SJCRH30 (cell line): ENCODE measurements around the gene LRRC1. TPM values are rescaled to one million over a fixed set of nuclear protein-coding genes. Genes with fewer than 3 reads are reported as not detected.

Experiments
- DNase-seq, 2 experiments: peaks; one replicate each; pipeline ENCODE4 v3.0.0-alpha.2; 2015 to 2020
- H3K27ac ChIP-seq: fragments of 250-450 bp; sonication (Bioruptor Pico); 2 replicates; pipeline ENCODE4 v1.5.1; 2020; ENCODE audit warnings: mild to moderate bottlenecking, moderate library complexity
- H3K27me3 ChIP-seq: fragments of 250-450 bp; sonication (Bioruptor Pico); 2 replicates; pipeline ENCODE4 v1.5.1; 2020; ENCODE audit warnings: mild to moderate bottlenecking, moderate library complexity
- H3K36me3 ChIP-seq: fragments of 250-450 bp; sonication (Bioruptor Pico); 2 replicates; pipeline ENCODE4 v1.5.1; 2020; ENCODE audit warnings: mild to moderate bottlenecking, moderate library complexity
- H3K4me1 ChIP-seq: fragments of 250-450 bp; sonication (Bioruptor Pico); 2 replicates; pipeline ENCODE4 v1.5.1; 2020; ENCODE audit warnings: mild to moderate bottlenecking, moderate library complexity
- H3K4me3 ChIP-seq: fragments of 250-450 bp; sonication (Bioruptor Pico); 2 replicates; pipeline ENCODE4 v1.5.1; 2020; ENCODE audit warnings: mild to moderate bottlenecking, moderate library complexity
- H3K9me3 ChIP-seq: fragments of 250-450 bp; sonication (Bioruptor Pico); replicated peaks from 2 replicates; pipeline ENCODE4 v1.5.1; 2020; ENCODE audit warnings: mild to moderate bottlenecking, moderate library complexity
- total RNA-seq: library from RNA; depleted of rRNA; stranded (reverse); fragments of >200 nt; shearing (Covaris generic); gene quantifications from 2 replicates; pipeline ENCODE4 v1.2.3, GENCODE V29; 2014

LRRC1 gene
- total RNA-seq, 1 experiment from 2014 or later: 7.4 TPM

GRCh38 chr6:53937461-53937860 is 142.7 kb downstream of the LRRC1 start:
- Histone ChIP-seq H3K4me3 (no peak overlapping the region), H3K4me1 (no peaks in the 10 kb centered on the region), H3K27me3 (no peaks in the 10 kb centered on the region), H3K9me3 (no peaks in the 10 kb centered on the region), H3K27ac (no peak overlapping the region), H3K36me3 (no peaks in the 10 kb centered on the region)
- no peak for DNase-seq

DNA sequence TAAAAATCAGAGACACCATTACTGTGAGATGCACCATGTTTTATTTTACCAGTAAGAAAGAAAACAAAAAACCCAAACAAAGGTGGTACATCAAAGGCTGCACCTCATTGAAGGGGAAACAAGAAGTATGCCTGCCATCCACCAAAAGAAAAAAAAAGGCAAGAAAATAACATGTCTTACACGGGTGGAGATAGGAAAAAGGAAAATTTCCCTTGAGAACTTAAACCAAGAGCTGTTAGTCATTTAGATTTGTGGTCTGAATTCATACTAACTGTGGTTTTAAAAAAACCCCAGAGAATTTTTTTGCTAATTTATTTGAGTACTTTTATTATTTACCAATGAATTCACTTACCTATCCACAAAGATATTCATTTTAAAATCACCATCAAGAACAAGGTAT is 144.0 kb downstream of the LRRC1 start:
- H3K36me3 ChIP-seq: no peaks in the 10 kb centered on the region
- H3K27ac ChIP-seq: no peak overlapping the region
- DNase-seq: no peak
- H3K27me3 ChIP-seq: no peaks in the 10 kb centered on the region
- H3K4me3 ChIP-seq: no peak overlapping the region
- H3K9me3 ChIP-seq: no peaks in the 10 kb centered on the region
- H3K4me1 ChIP-seq: no peaks in the 10 kb centered on the region

- Histone ChIP-seq H3K27me3 (no peaks in the 10 kb centered on the region), H3K4me3 (no peak overlapping the region)
- DNase-seq: no peak
These were observed 145.0 kb downstream of the LRRC1 start for GRCh38 chr6:53939830-53940229.

GRCh38 chr6:53943395-53943794 is 148.6 kb downstream of the LRRC1 start:
- no peaks in the 10 kb centered on the region for H3K27me3 ChIP-seq
- no peaks in the 10 kb centered on the region for H3K36me3 ChIP-seq
- H3K4me1 ChIP-seq: no peaks in the 10 kb centered on the region
- H3K9me3 ChIP-seq: no peaks in the 10 kb centered on the region
- H3K4me3 ChIP-seq: no peak overlapping the region
- no peak overlapping the region for H3K27ac ChIP-seq
- no peak for DNase-seq

More at GRCh38 chr6:53939830-53940229, 145.0 kb downstream of the LRRC1 start:
- no peak overlapping the region for H3K27ac ChIP-seq
- H3K36me3 ChIP-seq: no peaks in the 10 kb centered on the region
- H3K9me3 ChIP-seq: no peaks in the 10 kb centered on the region
- H3K4me1 ChIP-seq: no peaks in the 10 kb centered on the region

- no peak overlapping the region for H3K27ac ChIP-seq
- DNase-seq: no peak
- H3K9me3 ChIP-seq: no peaks in the 10 kb centered on the region
- H3K4me1 ChIP-seq: no peaks in the 10 kb centered on the region
- no peaks in the 10 kb centered on the region for H3K36me3 ChIP-seq
- no peaks in the 10 kb centered on the region for H3K27me3 ChIP-seq
- H3K4me3 ChIP-seq: no peak overlapping the region
These were observed 149.3 kb downstream of the LRRC1 start for GRCh38 chr6:53944091-53944490.

GRCh38 chr6:53944543-53944942 is 149.7 kb downstream of the LRRC1 start:
- no peak for DNase-seq
- Histone ChIP-seq H3K36me3 (no peaks in the 10 kb centered on the region), H3K9me3 (no peaks in the 10 kb centered on the region), H3K27me3 (no peaks in the 10 kb centered on the region), H3K27ac (no peak overlapping the region), H3K4me3 (no peak overlapping the region), H3K4me1 (no peaks in the 10 kb centered on the region)

DNA sequence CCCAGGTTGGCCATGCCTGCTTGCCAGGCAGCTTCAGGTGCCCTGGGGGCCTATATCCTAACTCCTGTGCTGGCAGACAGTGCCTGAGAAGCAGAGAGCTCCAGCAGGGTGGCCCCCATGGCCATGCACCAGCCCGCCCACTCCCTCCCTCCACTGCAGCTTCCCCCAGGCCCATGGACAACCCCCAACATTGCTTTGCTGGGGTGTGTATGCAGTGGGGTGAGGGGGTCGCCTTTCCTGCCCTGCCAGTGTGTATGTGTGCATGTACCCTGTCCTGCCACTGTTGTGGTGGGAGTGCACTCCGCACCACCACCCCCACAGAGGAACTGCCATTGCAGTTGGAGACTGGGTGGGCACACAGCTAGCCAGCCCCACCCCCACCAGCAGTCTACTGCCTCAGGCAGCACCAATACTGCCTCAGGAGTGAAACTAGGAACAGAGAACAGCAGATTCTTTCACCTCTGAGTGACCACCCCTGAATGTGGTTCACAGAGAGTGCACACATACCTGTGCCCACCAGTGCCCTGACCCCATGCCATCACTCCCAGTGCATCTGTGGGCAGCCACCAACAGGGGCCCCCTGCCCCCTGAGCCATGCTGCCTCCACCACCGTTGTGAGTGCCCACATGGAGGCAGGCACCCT is 151.1 kb downstream of the LRRC1 start:
- Histone ChIP-seq H3K9me3 (no peaks in the 10 kb centered on the region), H3K27me3 (no peaks in the 10 kb centered on the region), H3K4me3 (no peak overlapping the region), H3K27ac (no peak overlapping the region), H3K4me1 (no peaks in the 10 kb centered on the region), H3K36me3 (no peaks in the 10 kb centered on the region)
- no peak for DNase-seq

DNA sequence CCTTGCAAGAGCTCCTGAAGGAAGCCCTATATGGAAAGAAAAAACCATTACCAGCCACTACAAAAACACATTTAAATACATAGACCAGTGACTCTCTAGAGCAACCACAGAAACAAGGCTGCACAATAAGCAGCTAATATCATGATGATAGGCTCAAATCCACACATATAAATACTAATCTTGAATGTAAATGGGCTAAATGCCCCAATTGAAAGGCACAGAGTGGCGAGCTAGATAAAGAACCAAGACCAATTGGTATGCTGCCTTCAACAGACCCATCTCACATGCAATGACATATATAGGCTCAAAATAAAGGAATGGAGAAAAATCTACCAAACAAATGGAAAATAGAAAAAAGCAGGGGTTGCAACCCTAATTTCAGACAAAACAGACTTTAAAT is 153.0 kb downstream of the LRRC1 start:
- Histone ChIP-seq H3K4me1 (no peaks in the 10 kb centered on the region), H3K4me3 (no peak overlapping the region), H3K27ac (no peak overlapping the region), H3K36me3 (no peaks in the 10 kb centered on the region), H3K27me3 (no peaks in the 10 kb centered on the region), H3K9me3 (no peaks in the 10 kb centered on the region)
- DNase-seq: no peak

GRCh38 chr6:53951383-53951782 is 156.6 kb downstream of the LRRC1 start:
- H3K4me1 ChIP-seq: no peaks in the 10 kb centered on the region
- no peaks in the 10 kb centered on the region for H3K27me3 ChIP-seq
- DNase-seq: no peak
- no peak overlapping the region for H3K27ac ChIP-seq
- no peak overlapping the region for H3K4me3 ChIP-seq
- no peaks in the 10 kb centered on the region for H3K36me3 ChIP-seq
- H3K9me3 ChIP-seq: no peaks in the 10 kb centered on the region

DNA sequence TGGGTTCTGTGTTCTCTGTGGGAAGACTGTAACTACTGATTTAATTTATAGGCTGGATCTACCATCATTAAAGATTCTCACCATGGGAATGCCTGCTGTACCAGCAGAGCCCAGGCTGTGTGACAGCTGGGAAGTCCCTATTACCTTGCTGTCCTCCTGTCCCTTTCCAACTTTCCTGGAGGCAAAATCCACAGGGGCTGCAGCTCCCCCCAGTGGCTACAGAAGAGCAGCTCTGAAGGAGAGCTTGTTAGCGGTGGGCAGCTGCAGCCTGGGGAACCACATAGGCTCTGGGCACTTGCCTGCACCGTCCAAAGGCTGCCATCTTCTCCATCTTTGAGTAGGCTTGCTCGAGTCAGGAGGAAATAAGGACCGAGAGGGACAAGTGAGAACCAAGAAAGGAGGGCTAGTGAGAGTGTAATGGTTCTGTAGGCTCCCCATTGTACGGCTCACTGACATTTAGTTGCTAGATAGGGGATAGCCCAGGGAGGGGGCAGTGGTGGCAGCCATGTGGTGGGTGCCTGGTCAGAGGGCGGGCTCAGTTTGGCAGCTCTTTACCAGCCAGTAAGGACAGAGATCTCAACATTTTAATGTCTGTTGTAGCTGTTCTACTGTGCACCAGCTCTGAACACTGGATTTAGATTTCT is 161.4 kb downstream of the LRRC1 start:
- Histone ChIP-seq H3K27ac (no peak overlapping the region), H3K4me1 (no peaks in the 10 kb centered on the region), H3K36me3 (no peaks in the 10 kb centered on the region), H3K9me3 (no peaks in the 10 kb centered on the region), H3K4me3 (no peak overlapping the region), H3K27me3 (no peaks in the 10 kb centered on the region)
- peak; percentile 66 to 83 for DNase-seq

DNA sequence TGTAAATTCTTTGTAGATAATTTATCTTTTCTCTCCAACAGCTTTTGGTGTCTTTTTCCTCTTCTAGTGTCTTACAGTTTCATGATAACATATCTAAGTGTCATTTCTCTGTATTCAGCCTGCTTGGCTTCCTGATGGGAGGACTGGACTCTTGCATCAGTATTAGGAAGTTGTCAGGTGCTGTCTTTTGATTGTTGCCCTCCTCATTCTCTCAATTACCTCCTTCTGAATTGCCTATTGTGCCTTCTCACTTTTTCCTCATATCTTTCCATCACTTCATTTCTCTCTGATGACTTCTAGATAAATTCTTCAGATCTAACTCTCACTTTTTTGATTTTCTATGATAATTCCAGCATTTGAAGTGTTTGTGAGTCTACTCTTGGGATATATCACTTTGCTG is 162.0 kb downstream of the LRRC1 start:
- DNase-seq: no peak
- Histone ChIP-seq H3K4me1 (peaks cover 4% of the 10 kb centered on the region; the same call in 1 of the 2 replicates), H3K27ac (no peak overlapping the region), H3K36me3 (no peaks in the 10 kb centered on the region), H3K4me3 (no peak overlapping the region), H3K9me3 (no peaks in the 10 kb centered on the region), H3K27me3 (no peaks in the 10 kb centered on the region)

DNA sequence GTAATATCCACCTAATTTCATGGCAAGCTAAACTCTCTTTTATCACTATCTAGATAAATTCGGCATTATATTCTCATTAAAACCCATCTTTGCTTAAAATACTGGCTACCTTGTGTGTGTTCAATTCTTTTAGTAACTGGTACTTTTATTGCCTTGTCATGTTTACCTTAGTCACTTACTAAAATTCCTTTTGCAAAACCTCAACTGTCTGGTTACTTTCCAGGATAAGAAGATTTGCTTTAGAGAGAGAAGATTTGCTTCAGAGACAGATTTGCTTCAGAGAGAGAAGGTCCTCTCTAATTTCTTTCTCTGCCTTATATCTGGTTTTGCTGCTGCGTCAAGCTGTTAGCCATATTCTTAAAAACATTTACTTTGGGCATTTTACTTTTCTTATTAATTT is 164.9 kb downstream of the LRRC1 start:
- DNase-seq: no peak
- H3K36me3 ChIP-seq: no peaks in the 10 kb centered on the region
- no peak overlapping the region for H3K4me3 ChIP-seq
- H3K4me1 ChIP-seq: peaks cover 4% of the 10 kb centered on the region; the same call in 1 of the 2 replicates
- H3K27me3 ChIP-seq: no peaks in the 10 kb centered on the region
- H3K9me3 ChIP-seq: no peaks in the 10 kb centered on the region
- H3K27ac ChIP-seq: no peak overlapping the region

DNA sequence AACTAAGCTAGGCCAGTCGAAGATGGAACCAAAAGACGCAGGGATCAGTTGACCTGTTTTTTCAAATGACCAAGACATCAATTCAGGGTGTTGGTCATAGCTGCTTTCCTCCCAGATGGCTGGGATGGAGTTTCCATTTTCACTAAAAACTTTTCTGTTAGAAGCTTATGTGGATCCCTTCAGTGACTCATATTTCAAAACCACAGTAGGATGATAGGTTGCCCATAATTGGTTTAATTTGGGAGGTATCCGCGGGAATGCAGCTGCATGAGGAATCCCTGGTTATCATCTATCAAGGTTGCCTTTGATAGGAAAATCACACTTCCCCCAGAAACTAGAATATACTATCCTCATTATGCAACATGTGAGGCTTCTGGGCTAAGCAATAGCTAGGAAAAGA is 165.5 kb downstream of the LRRC1 start:
- Histone ChIP-seq H3K27ac (no peak overlapping the region), H3K9me3 (no peaks in the 10 kb centered on the region), H3K36me3 (no peaks in the 10 kb centered on the region), H3K4me1 (peaks cover 4% of the 10 kb centered on the region; the same call in 1 of the 2 replicates), H3K4me3 (no peak overlapping the region), H3K27me3 (no peaks in the 10 kb centered on the region)
- DNase-seq: no peak

GRCh38 chr6:53961679-53962370 is 167.0 kb downstream of the LRRC1 start:
- peak in 1 of 2 experiments; percentile 11 for DNase-seq
- no peaks in the 10 kb centered on the region for H3K27me3 ChIP-seq
- H3K4me3 ChIP-seq: no peak overlapping the region
- H3K27ac ChIP-seq: no peak overlapping the region
- H3K9me3 ChIP-seq: no peaks in the 10 kb centered on the region
- H3K36me3 ChIP-seq: no peaks in the 10 kb centered on the region
- peaks cover 4% of the 10 kb centered on the region; the same call in 1 of the 2 replicates for H3K4me1 ChIP-seq

DNA sequence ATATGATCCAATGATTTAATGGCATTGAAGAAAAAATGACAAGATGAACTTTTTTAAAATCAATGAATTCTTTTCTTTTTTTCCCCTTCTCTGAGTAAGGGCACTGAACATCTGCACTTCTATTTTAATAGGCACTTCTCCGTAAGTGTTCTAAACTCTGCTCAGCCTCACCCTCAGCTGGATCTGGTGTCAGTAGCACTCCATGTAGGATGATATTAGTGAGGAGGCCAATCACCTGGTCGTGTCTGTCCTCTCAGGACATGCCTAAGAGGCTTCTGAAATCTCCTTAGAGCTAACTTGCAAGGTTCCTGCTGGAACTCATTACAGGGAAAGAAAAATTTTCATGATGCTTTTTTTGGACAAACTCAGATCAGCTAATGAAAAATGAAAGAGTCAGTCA is 167.8 kb downstream of the LRRC1 start:
- peaks cover 4% of the 10 kb centered on the region; the same call in 1 of the 2 replicates for H3K4me1 ChIP-seq
- no peak overlapping the region for H3K27ac ChIP-seq
- H3K27me3 ChIP-seq: no peaks in the 10 kb centered on the region
- no peaks in the 10 kb centered on the region for H3K9me3 ChIP-seq
- DNase-seq: no peak
- H3K36me3 ChIP-seq: no peaks in the 10 kb centered on the region
- H3K4me3 ChIP-seq: no peak overlapping the region
